COR-L47 (cell line): ENCODE data around the gene ZNF511.

Experiments used
- DNase-seq: peaks from one replicate; lab custom pipeline; 2025; lab: John Stamatoyannopoulos, UW

ZNF511 gene

GRCh38 chr10:133292919-133293809 is 15.6 kb upstream of the ZNF511 start:
- DNase-seq = no peak

- DNase-seq = no peak
Observed at GRCh38 chr10:133293810-133294119, 14.9 kb upstream of the ZNF511 start.

- DNase-seq = no peak
Observed at GRCh38 chr10:133294189-133294588, 14.5 kb upstream of the ZNF511 start.

GRCh38 chr10:133295426-133296320 is 13.0 kb upstream of the ZNF511 start:
- no peak for DNase-seq

DNA sequence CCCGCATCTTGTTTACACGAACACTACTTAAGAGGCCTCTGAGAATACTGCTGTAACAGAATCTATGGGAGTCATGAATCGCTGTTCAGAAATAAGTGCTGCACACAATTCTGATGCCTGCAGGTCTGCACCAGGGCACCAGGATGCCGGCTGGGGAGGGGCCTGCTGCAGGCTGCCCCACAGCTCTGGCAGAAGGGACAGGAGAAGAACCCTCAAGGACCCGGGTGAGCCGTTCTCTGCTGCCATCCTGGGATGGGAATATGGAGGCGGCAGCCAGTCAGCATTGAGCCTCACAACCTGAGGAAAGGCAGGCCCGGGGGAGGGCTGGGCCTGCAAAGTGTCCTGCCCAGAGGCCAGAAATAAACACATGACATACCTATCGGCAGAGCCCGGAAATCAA is 11.2 kb upstream of the ZNF511 start:
- no peak for DNase-seq

DNA sequence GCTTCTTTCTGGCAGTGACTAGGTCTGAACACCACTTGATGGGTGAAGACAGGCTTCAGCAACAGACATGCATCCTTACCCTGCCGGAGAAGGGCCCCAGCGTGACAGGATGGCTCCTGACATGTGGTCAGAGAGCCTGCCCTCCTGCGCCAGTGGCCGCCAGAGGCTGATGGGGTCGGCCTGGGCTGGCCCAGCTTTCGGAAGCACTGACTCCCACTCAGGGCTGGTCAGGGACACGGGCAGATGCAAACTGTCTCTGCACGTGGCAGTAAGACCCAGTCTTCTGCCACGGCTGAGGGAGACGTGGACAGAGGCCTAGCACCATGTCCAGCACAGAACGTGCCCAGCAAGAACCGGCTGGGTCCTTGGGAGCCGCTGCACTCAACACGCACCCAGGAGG is 10.2 kb upstream of the ZNF511 start:
- DNase-seq = no peak

DNA sequence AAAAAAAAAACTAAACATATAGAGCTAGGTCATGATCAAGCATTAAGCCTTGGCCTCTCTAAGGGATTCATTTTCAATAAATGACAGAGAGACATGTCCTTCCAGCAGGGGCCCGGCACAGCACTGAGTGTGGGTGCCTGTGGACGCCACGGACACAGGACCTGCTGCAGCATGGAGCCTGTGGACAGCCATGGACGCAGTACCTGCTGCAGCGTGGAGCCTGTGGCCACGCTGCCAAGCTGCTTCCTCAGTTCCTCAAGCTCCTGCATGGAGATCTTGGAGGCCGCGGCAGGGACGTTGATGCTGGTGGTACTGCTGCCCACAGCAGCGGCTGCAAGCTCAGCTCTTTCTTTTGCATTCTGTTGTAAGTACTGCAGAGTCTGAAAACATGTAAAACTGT is 9.5 kb upstream of the ZNF511 start:
- DNase-seq = no peak

GRCh38 chr10:133299738-133300137 is 9.0 kb upstream of the ZNF511 start:
- DNase-seq = no peak

DNA sequence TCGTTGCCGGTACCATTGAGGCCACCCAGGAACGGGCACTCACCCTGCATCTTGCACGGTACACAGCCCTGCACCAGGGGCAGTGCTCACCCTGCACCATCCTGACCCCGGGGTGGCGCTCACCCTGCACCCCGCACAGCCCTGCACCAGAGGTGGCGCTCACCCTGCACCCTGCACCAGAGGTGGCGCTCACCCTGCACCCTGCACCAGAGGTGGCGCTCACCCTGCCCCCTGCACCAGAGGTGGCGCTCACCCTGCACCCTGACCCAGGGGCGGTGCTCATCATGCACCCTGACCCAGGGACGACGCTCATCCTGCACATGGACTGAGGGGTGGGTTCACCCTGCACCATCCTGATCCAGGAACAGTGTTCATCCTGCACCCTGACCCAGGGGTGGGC is 6.5 kb upstream of the ZNF511 start:
- DNase-seq = no peak

GRCh38 chr10:133303206-133303605 is 5.5 kb upstream of the ZNF511 start:
- DNase-seq = no peak

- no peak for DNase-seq
Observed at GRCh38 chr10:133306097-133306476, 2.6 kb upstream of the ZNF511 start.

- DNase-seq = no peak
Observed at GRCh38 chr10:133306941-133307379, 1.8 kb upstream of the ZNF511 start.

GRCh38 chr10:133307776-133308420 is 816 bp upstream of the ZNF511 start:
- DNase-seq = peak; percentile 39

GRCh38 chr10:133309100-133309719 is 496 bp downstream of the ZNF511 start:
- DNase-seq = peak; percentile 64

DNA sequence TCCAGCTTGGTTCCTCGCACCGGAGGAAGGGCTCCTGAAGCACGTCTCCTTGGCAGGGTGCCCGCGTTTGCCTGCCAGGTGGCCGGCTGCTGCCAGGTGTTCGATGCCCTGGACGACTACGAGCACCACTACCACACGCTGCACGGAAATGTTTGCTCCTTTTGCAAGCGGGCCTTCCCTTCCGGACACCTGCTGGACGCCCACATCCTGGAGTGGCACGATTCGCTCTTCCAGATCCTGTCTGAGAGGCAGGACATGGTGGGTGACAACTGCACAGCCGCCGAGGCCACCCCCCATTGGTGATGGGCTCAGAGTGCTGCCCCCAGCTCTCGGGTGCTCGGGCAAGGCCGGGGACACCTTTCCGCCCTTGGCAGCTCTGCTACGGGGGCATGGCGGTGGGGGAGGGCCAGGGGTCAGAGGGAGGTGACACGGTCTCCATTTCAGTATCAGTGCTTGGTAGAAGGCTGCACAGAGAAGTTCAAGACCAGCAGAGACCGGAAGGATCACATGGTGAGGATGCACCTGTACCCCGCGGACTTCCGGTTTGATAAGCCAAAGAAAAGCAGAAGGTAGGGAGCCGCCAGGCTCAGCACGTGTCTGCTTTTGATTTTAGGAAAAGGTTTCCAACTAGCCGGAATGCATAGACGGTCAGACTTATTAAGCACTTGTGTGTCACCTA is 1.1 kb downstream of the ZNF511 start:
- peak; percentile 47 for DNase-seq

- no peak for DNase-seq
Observed at GRCh38 chr10:133310399-133310755, 1.7 kb downstream of the ZNF511 start.

GRCh38 chr10:133310789-133311188 is 2.1 kb downstream of the ZNF511 start:
- no peak for DNase-seq

DNA sequence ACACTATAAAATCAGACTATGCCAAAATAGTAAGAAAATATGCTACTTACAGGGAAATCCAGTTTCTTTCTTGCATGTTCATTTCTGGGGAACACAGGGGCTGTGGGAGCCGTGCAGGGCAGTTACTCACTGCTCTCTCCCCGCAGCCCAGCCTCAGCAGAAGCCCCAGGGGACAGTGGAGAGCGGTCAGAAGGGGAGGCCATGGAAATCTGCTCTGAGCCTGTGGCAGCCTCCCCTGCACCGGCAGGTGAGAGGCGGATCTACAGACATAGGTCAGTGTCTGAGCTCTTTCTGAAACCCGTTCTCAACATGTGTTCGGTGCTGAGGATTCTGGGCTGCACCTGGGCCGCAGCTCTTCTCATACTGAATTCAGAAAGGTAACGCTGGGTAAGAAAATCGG is 2.9 kb downstream of the ZNF511 start:
- no peak for DNase-seq

- DNase-seq = no peak
Observed at GRCh38 chr10:133312016-133312768, 3.5 kb downstream of the ZNF511 start.

- no peak for DNase-seq
Observed at GRCh38 chr10:133312769-133313145, 4.0 kb downstream of the ZNF511 start.

DNA sequence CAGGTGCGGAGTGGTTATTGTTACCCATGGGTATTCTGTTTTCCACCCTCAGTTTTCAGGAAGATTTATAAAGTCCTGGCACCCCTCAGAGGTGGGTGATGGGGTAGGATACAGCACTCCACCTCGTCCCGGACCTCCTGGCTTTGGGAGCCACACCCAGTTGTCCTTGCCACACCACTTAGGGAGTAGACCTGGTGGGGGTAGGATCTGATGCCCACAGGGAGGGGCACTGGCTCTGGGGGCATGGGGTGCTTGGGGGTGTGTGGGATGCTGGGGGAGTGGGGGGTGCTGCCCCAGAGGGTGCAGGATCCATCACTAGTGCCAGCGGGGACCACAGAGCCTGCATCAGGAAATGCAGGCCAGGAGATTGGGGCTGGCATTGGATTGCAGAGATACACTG is 4.5 kb downstream of the ZNF511 start:
- no peak for DNase-seq
